Amygdala (tissue), 56 donors: ENCODE data around the gene GADL1.

Source experiments
- DNase-seq, 56 donors: peaks; one replicate each; lab custom pipeline; 2025; lab: John Stamatoyannopoulos, UW

The GADL1 gene

GRCh38 chr3:30894521-30895251 lies at the start of gene GADL1:
TSS of gene GADL1 (minus strand) at chr3:30894661. CDS start at chr3:30894614, 47 bp downstream.
- DNase-seq, result peak in 7 of 56 donors; percentile 1 to 5 (median 2)

- no peak for DNase-seq
Measured at GRCh38 chr3:30944124-30944523, 49.7 kb upstream of the GADL1 start.

GRCh38 chr3:30943206-30943605 lies 48.7 kb upstream of the GADL1 start:
- no peak for DNase-seq

- DNase-seq, result no peak
Measured at GRCh38 chr3:30941342-30941741, 46.9 kb upstream of the GADL1 start.

GRCh38 chr3:30940740-30941139 lies 46.3 kb upstream of the GADL1 start:
- DNase-seq, result no peak

GRCh38 chr3:30934208-30934550 lies 39.7 kb upstream of the GADL1 start:
- peak in 3 of 56 donors; percentile 0 to 6 (median 5) for DNase-seq

- no peak for DNase-seq
Measured at GRCh38 chr3:30933478-30934207, 39.2 kb upstream of the GADL1 start.

- no peak for DNase-seq
Measured at GRCh38 chr3:30932513-30933098, 38.1 kb upstream of the GADL1 start.

- no peak for DNase-seq
Measured at GRCh38 chr3:30924763-30925162, 30.3 kb upstream of the GADL1 start.

GRCh38 chr3:30919564-30919963 lies 25.1 kb upstream of the GADL1 start:
- no peak for DNase-seq

- no peak for DNase-seq
Measured at GRCh38 chr3:30918761-30919160, 24.3 kb upstream of the GADL1 start.

- no peak for DNase-seq
Measured at GRCh38 chr3:30915782-30916181, 21.3 kb upstream of the GADL1 start.

- no peak for DNase-seq
Measured at GRCh38 chr3:30914696-30915095, 20.2 kb upstream of the GADL1 start.

- no peak for DNase-seq
Measured at GRCh38 chr3:30913176-30913575, 18.7 kb upstream of the GADL1 start.

- DNase-seq, result no peak
Measured at GRCh38 chr3:30912301-30912700, 17.8 kb upstream of the GADL1 start.

GRCh38 chr3:30908456-30909037 lies 14.1 kb upstream of the GADL1 start:
- DNase-seq, result no peak

- DNase-seq, result no peak
Measured at GRCh38 chr3:30904996-30905395, 10.5 kb upstream of the GADL1 start.

- no peak for DNase-seq
Measured at GRCh38 chr3:30895329-30895728, 868 bp upstream of the GADL1 start.

GRCh38 chr3:30893678-30894325 lies 659 bp downstream of the GADL1 start:
- DNase-seq, result no peak

- no peak for DNase-seq
Measured at GRCh38 chr3:30890907-30891306, 3.6 kb downstream of the GADL1 start.

GRCh38 chr3:30886888-30887287 lies 7.6 kb downstream of the GADL1 start:
- no peak for DNase-seq
